CD4-positive, alpha-beta T cell treated with Interleukin-10 for 1 hour (primary cell): ENCODE data around the gene CDK4.

ENCODE experiments used
- DNase-seq: peaks from one replicate; pipeline ENCODE4 v3.0.0-alpha.2; 2020

The CDK4 gene

DNA sequence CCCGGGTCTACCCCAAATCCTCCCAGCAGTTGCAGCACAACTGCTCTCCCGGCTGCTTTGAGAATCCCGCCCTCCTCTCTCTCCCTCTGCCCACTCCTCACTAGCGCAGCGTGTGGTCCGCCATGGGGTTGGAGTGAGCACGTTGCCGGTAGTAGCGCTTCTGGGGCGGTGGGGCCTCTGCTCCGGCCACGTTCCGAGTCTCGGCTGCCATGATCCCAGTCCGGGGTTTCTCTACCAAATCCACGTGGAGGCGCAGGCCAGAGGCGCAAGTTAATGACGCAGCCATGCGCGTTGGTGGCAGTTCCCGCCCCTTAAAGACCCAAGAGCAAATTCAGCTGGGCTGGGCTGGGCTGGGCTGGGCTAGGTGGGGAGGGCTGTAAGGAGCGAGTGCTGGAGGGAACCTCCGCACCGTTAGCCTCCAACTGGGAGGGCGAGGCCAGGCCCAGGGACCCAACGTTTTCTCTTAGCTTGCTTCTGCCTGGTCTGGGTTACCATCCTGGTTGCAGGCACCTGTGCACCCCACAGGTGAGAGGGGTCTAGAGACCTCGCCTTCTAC lies 19.8 kb upstream of the CDK4 start, which contains the start of gene METTL1:
Gene METTL1, minus strand, starts transcription at position 233 of the 556 bp plus-strand sequence. Its CDS starts 22 bp downstream, at position 211.
- DNase-seq, result peak; percentile 92

GRCh38 chr12:57771236-57771872 lies 19.2 kb upstream of the CDK4 start:
- DNase-seq, result peak; percentile 85

DNA sequence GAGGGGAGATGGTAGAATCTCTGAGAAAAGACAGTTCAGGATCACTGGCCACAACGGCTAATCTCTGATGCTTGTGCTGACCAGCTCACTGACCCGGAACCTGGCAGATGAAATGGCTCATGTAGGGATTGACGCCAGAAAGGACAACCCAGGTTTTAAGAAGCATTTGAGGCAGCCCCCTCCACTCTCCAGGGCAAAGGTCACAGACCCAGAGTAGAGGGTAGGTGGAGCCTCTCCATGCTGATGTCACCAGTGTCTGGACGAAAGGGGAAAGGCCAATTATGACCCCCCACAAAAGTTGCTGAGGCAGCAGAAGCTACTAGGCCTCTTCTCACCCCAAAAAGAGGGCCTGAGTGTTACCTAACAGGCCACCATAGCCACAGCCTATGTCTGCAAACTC lies 18.6 kb upstream of the CDK4 start:
- no peak for DNase-seq

- DNase-seq, result no peak
Observed at GRCh38 chr12:57769594-57769993, 17.5 kb upstream of the CDK4 start.

DNA sequence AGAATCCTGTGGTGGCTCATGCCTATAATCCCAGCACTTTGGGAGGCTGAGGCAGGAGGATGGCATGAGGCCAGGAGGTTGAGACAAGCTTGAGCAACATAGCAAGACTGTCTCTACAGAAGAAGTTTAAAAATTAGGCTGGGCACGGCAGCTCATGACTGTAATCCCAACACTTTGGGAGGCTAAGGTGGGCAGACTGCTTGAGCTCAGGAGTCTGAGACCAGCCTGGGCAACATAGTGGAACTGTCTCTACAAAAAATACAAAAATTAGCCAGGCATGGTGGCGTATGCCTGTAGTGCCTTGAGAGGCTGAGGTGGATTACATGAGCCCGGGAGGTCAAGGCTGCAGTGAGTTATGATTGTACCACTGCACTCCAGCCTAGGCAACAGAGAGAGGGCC lies 15.8 kb upstream of the CDK4 start:
- DNase-seq, result no peak

- no peak for DNase-seq
Observed at GRCh38 chr12:57767305-57767698, 15.2 kb upstream of the CDK4 start.

GRCh38 chr12:57766464-57767304 lies 14.6 kb upstream of the CDK4 start, which contains the start of gene CYP27B1:
Gene CYP27B1 (minus strand): TSS chr12:57767078. CDS start chr12:57767041, 37 bp downstream.
- no peak for DNase-seq

DNA sequence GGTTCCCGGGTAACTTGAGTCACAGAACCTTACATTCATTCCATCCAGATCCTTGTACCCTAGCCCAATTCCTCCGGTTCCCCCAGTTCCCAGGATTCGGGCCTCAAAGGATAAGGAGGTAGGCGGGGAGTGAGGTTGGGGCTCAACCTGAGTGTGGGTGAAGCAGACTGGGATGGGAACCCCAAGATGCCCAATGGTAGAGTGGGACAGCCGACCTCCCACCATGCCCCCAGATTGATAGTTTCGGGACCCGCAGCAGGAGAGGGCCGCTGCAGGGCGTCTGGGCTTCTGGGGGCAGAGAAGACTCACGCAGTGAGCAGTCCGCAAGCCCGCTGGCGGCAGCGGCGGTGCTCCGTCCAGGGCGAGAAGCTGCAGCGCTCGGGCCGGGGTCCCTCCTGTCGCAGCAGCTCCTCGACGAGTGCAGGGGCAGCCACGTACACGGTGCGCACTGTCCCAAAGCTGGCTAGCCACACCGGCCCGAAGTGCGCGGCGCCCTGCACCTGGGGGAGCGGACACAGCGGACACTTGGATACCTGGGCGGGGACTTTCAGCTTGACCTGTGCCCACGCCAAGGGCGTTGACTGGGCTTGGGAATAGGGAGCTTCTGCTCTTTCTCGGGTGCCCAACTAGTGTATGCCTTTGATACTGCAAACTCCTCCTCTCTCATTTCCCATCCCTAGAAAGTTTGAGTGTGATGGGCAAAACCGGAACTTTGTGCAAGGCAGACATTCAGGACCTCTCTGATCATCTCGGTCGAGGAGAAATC lies 13.8 kb upstream of the CDK4 start:
- DNase-seq, result no peak

- DNase-seq, result peak; percentile 57
Observed at GRCh38 chr12:57765003-57765697, 13.0 kb upstream of the CDK4 start.

DNA sequence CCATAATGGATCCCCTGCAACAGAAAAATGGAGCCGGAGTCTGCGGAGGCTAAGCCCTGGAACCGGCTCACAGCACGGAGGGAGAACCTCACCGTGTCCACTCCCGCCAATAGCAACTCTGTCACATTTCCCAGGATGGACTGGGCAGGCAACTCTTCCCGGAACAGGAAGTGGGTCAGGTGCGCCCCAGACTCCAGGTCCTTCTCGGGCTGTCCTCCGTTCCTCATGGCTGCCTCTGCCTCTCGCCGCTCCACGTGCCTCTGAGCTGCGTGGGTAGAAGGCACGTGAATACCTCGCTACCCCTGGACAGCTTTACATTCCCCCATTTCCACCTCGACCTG lies 12.5 kb upstream of the CDK4 start:
- no peak for DNase-seq

DNA sequence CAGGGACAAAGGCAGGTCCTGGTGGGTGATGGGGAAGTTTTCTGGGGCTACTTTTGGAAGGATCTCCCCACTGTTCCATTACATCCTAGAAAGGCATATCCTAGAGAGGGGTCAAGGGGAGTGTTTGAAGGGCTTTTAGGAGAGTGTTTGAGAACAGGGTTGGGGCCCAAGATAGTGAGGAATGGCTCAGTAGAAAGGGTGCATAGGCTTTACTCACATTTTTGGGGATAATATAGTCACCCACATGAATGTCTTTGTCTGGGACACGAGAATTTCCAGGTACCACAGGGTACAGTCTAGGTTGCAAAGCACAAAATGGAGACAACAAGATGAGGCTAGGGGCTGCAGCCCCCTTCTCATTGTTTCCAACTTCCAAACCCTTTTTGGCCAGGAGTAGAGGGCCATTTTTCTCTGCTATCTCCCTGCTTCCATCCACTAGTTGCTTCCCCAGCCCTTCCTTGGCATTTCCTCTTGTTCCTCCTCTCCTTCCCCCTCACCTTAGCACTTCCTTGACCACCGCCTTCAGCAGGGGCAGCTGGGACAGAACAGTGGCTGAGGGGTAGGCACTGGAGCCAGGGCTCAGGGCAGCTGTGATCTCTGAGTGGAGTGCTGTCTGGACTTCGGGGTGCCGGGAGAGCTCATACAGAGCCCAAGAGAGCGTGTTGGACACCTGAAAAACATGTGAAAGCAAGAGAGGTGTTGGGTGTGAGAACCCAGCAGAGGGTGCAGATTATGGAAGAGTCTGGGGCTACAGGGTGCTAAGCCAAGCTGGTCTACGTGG lies 12.0 kb upstream of the CDK4 start:
- no peak for DNase-seq

GRCh38 chr12:57762463-57762862 lies 10.4 kb upstream of the CDK4 start:
- DNase-seq, result no peak

- no peak for DNase-seq
Observed at GRCh38 chr12:57761391-57761998, 9.4 kb upstream of the CDK4 start.

DNA sequence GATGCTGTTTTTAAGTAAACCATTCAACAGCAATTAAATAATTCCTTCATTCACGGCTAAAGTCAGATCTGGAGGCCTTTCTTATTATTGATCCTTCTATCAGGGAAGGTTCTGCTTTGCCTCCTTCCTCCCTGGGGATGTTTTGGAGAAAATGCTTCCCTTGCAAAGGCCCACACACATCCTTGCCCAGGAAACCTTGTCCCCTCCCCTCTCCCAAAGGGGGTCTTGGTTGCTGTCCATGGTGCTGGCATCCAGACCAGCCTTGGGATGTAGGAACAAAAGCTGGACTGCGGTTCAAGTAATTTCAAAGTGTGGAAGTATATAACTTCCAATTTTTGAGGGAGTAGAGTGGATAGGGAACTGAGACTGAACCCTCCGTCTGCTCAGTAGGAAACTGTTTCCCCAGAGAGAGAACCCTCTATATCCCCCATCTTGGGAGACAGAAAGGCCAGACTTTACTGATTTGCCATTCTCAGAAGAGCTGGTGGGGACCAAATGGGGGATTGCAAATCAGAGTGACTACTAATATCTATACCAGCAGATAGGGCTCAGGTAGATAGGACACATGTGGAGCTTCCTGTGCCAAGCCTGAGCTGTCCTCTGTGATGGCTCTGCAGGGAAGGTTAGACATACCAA lies 8.4 kb upstream of the CDK4 start:
- no peak for DNase-seq

DNA sequence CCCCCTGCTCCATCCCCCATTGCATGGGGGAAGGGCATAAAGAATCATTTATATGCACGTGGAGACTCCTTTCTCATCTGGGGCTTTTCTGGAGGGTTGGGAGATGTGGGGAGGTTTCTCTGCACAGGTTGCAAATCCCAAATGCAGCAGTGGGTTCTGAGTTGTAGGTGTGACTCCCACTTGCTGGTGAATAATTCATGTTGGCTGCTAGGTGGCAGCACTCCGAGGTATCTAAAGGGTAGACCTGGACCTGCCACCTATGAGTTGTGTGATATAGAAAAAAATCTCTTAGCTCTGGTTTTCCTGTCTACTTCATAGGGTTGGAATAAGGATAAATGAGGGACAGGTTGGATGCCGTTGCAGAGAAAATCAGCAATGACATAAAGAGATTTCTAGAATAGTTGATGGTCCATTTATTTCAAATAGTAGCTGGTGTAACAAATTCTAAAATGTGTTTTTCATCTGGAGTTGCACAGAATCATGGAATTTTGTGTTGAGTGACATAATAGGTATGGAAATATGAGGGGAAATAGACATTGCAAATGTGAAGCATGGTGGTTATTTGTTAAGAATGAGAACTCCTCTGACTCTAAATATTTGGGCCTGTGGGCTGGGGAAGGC lies 7.4 kb upstream of the CDK4 start:
- DNase-seq, result peak; percentile 66

DNA sequence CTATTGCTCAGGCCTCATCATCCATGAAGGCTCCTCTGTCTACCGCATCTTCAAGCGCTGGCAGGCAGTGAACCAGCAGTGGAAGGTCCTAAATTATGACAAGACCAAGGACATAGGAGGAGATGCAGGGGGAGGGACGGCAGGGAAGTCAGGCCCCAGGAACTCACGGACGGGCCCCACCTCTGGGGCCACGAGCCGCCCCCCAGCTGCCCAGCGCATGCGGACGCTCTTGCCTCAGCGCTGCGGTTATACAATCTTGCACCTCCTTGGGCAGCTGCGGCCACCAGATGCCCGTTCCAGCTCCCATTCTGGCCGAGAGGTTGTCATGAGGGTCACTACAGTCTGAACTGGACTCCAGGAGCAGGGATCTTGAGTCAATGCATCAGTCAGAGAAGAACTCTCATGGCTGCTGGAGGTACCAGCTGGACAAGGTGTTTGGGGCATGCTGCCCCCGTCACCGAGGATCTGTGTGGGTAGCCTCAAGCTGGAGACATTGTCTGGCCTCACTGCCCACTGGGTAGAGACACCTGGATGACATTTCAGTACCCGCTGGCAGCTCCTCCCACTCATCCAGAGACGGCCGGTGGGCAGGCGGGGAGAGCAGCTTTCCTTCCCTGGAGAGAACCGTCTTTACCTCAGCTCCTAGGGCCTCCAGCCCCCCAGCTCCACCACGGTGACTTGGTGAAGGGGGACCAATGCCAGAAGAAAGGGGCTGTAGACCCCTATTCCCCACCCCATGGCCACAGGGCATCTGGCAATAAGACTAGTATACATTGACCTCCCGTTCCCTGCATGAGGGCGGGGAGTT lies 6.6 kb upstream of the CDK4 start:
- DNase-seq, result no peak

DNA sequence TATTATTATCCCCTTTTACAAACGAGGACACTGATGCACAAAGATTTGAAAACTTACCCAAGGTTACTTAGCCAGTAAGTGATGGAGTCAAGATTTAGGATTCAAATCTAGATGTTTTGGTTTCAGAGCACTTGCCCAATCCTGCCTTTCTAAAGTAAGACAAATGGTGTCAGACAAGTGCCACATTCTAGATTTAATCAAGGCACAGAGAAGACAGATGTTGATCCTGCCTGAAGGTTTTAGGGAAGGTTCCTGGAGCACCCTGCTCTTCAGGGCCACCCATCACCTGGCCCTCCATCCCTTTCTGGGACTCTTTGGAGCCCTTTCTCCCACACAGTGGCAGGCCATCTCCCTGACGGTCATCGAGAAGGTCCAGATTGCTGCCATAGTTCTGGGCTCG lies 5.7 kb upstream of the CDK4 start:
- no peak for DNase-seq

DNA sequence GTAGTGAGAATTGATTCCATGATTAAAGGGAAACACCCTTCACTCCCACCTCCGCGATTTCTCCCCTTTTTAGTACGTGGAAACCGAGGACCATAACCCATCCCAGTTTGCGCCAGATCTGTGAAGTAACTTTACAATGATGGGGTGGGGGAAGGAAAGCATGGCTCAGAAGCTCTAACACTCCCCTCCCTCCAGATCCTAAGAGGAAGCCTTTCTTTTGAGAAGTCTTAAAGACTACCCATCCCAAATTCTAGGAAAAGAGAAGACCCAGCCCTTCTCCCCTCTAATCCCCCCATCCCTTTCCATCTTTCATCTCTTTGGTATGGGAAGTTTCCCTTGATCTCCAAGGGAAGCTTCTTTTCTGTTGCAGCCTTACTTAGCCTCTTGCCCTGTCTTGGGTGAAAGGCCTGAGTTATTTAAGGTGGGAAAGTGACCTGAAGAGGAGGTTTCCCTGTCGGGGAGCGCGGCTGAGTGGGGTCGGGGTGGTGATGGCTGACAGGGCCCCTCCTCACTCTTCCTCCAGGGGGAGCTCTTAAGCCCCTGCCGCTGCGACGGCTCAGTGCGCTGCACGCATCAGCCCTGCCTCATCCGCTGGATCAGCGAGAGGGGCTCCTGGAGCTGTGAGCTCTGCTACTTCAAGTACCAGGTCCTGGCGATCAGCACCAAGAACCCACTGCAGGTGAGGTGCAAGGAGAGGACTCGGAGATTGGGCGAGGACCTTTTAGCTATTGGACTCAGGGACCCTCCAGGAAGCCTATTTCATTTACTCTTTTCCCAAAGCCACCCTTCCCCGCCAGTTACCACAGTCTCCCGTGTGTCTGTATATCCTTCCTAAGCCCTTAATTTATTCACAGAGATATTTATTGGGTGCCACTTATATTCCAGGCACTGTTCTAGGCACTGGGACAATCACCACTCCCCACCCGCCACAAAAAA lies 4.6 kb upstream of the CDK4 start:
- peak; percentile 81 for DNase-seq
